Cardiac muscle cell (in vitro differentiated cells and primary cell): ENCODE data around the gene ITIH1. TPM values are rescaled to one million over a fixed set of nuclear protein-coding genes. Genes with fewer than 3 reads are reported as not detected.

ENCODE experiments used
- DNase-seq, 2 donors: peaks; one replicate each; pipeline versions ENCODE4 v3.0.0 to v3.0.0-alpha.2; 2010 to 2017; ENCODE audit warnings: low read depth in 1 of 2, low spot score in 1 of 2
- H3K27ac ChIP-seq: fragments of 200-600 bp; sonication (generic); 2 replicates; pipeline ENCODE4 v1.5.1; 2016
- H3K27me3 ChIP-seq: fragments of 200-600 bp; sonication (generic); 2 replicates; pipeline ENCODE4 v1.6.0; 2016; ENCODE audit warnings: control low read depth
- H3K36me3 ChIP-seq: fragments of 200-600 bp; sonication (generic); 2 replicates; pipeline ENCODE4 v1.5.1; 2016; ENCODE audit warnings: control low read depth
- H3K4me1 ChIP-seq: fragments of 200-600 bp; sonication (generic); 2 replicates; pipeline ENCODE4 v1.8.1; 2017; ENCODE audit warnings: low read depth, mild to moderate bottlenecking, mixed run types
- H3K4me3 ChIP-seq: fragments of 200-600 bp; sonication (generic); 2 replicates; pipeline ENCODE4 v1.5.1; 2016; ENCODE audit warnings: mild to moderate bottlenecking
- H3K9me3 ChIP-seq: fragments of 200-600 bp; sonication (generic); 2 replicates; pipeline ENCODE4 v1.5.1; 2017; ENCODE audit warnings: low read depth, mild to moderate bottlenecking, control low read depth
- polyA plus RNA-seq: library from polyadenylated mRNA; unstranded; fragments of >200 nt; fragmentation: Nextera tagmentation; extraction: Ambion mirVana; gene quantifications from 2 replicates; pipeline ENCODE4 v1.2.1, GENCODE V29; 2016
- total RNA-seq: library from RNA; depleted of rRNA; stranded (reverse); fragments of >200 nt; gene quantifications from 2 replicates; pipeline ENCODE4 v1.2.3, GENCODE V29; 2016
- TF ChIP-seq, protein P1 (sequence below): IDR thresholded peaks from 2 replicates; pipeline ENCODE4 v1.5.1; 2012; ENCODE audit warnings: low read depth, mild to moderate bottlenecking, low read length

ITIH1 gene
- total and polyA plus RNA-seq, 2 experiments from 2014 or later = 0.20 TPM; not detected in 1

DNA sequence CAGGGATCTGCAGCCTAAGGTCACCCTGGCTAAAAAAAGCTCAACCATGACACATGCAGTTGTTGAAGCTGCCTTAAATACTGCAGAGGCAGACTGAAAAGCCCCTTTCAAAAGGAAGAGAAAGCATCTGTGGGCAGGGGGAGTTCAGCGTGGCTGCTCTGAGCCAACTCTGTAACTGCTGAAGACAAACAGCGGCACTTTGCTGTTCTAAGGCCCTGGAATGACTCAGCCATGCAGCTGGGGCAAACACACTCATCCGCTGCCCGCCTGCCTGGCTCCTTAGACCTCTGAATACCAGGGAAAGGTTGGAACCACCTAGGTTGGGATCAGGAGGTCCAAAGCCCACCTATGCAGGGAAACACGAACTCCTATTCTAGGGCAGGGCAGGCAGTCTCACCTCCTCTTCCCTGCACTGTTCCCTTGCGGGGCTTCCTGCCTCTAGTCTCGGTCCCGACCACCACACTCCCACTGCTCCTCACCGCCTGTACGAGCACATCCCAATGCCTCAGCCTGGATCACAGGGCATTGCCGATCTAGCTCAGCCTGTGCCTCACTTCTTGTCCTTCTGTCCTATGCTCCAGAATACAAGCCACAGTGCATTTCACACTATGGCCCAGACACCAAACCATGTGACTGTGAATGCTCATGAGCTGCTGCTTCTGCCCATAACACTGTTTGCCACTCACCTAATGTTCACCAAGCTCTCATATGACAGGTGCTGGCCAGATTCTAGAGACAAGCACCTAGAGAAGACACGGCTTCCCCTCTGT, 64.0 kb downstream of the ITIH1 start:
- Histone ChIP-seq H3K9me3 (no peaks in the 10 kb centered on the region), H3K4me3 (no peak overlapping the region), H3K27ac (no peak overlapping the region), H3K27me3 (no peaks in the 10 kb centered on the region), H3K4me1 (no peaks in the 10 kb centered on the region), H3K36me3 (no peaks in the 10 kb centered on the region)
- no peak for DNase-seq
- TF ChIP-seq, protein P1, sequence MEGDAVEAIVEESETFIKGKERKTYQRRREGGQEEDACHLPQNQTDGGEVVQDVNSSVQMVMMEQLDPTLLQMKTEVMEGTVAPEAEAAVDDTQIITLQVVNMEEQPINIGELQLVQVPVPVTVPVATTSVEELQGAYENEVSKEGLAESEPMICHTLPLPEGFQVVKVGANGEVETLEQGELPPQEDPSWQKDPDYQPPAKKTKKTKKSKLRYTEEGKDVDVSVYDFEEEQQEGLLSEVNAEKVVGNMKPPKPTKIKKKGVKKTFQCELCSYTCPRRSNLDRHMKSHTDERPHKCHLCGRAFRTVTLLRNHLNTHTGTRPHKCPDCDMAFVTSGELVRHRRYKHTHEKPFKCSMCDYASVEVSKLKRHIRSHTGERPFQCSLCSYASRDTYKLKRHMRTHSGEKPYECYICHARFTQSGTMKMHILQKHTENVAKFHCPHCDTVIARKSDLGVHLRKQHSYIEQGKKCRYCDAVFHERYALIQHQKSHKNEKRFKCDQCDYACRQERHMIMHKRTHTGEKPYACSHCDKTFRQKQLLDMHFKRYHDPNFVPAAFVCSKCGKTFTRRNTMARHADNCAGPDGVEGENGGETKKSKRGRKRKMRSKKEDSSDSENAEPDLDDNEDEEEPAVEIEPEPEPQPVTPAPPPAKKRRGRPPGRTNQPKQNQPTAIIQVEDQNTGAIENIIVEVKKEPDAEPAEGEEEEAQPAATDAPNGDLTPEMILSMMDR = no peak

Other genes starting within 250 kb of the ITIH1 start
- gene NT5DC2, start 243.7 kb upstream of the ITIH1 start, total RNA-seq = 214 and 233 TPM in 2 replicates
- 113 and 120 TPM in 2 replicates for gene NT5DC2, start 243.7 kb upstream of the ITIH1 start, polyA plus RNA-seq
- gene UQCC5, start 241.0 kb upstream of the ITIH1 start, total RNA-seq = 1.0 and 23.8 TPM in 2 replicates
- gene UQCC5, start 241.0 kb upstream of the ITIH1 start, polyA plus RNA-seq = 64.7 and 89.3 TPM in 2 replicates
- gene PBRM1, start 91.7 kb upstream of the ITIH1 start, total RNA-seq = 48.8 and 76.2 TPM in 2 replicates
- gene PBRM1, start 91.7 kb upstream of the ITIH1 start, polyA plus RNA-seq = 64.0 and 66.4 TPM in 2 replicates
- gene GNL3, start 91.6 kb upstream of the ITIH1 start, total RNA-seq = 53.8 and 57.3 TPM in 2 replicates
- gene GNL3, start 91.6 kb upstream of the ITIH1 start, polyA plus RNA-seq = 83.2 and 92.2 TPM in 2 replicates
- gene GLT8D1, start 71.8 kb upstream of the ITIH1 start, total RNA-seq = 75.4 and 85.0 TPM in 2 replicates
- 74.2 and 75.4 TPM in 2 replicates for gene GLT8D1, start 71.8 kb upstream of the ITIH1 start, polyA plus RNA-seq
- gene SPCS1, start 71.5 kb upstream of the ITIH1 start, total RNA-seq = 103 and 173 TPM in 2 replicates
- gene SPCS1, start 71.5 kb upstream of the ITIH1 start, polyA plus RNA-seq = 217 and 234 TPM in 2 replicates
- 14.7 and 22.5 TPM in 2 replicates for gene NEK4, start 6.7 kb upstream of the ITIH1 start, total RNA-seq
- gene NEK4, start 6.7 kb upstream of the ITIH1 start, polyA plus RNA-seq = 11.2 and 12.4 TPM in 2 replicates
- 0.06 TPM in 1 of 2 replicates, not detected in the other for gene ITIH3, start 17.2 kb downstream of the ITIH1 start, total RNA-seq
- 0.88 TPM in 1 of 2 replicates, not detected in the other for gene ITIH3, start 17.2 kb downstream of the ITIH1 start, polyA plus RNA-seq
- gene ITIH4, start 53.1 kb downstream of the ITIH1 start, total RNA-seq = 2.3 and 2.9 TPM in 2 replicates
- 1.7 and 2.0 TPM in 2 replicates for gene ITIH4, start 53.1 kb downstream of the ITIH1 start, polyA plus RNA-seq
- gene MUSTN1, start 57.4 kb downstream of the ITIH1 start, total RNA-seq = 1.9 TPM in 1 of 2 replicates, not detected in the other
- not detected in 2 replicates for gene MUSTN1, start 57.4 kb downstream of the ITIH1 start, polyA plus RNA-seq
- gene STIMATE, start 119.9 kb downstream of the ITIH1 start, total RNA-seq = 9.0 and 17.4 TPM in 2 replicates
- 4.8 and 7.3 TPM in 2 replicates for gene STIMATE, start 119.9 kb downstream of the ITIH1 start, polyA plus RNA-seq